ENCODE measurements around the gene AAK1. TPM values are rescaled to one million over a fixed set of nuclear protein-coding genes. Genes with fewer than 3 reads are reported as not detected.
"Not testable (repeated sequence)": the region's sequence is repeated elsewhere in the genome, so short reads cannot be mapped to it uniquely, and the experiment has no call there.

Gene AAK1
- polyA plus RNA-seq, 4 donors, result 16.1 to 23.9 (median 19.0) TPM

DNA sequence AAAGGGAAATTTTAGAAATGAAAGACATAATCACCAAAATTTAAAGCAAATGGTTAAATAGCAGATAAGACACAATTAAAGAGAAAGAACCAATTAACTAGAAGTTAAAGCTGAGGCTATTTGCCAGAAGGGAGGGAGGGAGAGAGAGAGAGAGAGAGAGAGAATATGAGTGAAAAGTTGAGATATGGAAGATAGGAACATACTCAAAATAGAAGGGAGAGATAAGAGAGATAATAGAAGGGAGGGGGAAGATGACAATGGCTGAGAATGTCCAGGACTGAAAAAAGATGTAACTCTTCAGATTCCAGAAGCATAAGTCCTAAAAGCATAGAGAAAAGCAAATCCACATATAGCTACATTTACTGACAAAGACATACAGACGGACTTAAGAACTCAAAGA, 17.1 kb upstream of the AAK1 start:
- no peak for DNase-seq (ENCODE audit: low read depth in 4 of 4, low spot score in 3 of 4)

DNA sequence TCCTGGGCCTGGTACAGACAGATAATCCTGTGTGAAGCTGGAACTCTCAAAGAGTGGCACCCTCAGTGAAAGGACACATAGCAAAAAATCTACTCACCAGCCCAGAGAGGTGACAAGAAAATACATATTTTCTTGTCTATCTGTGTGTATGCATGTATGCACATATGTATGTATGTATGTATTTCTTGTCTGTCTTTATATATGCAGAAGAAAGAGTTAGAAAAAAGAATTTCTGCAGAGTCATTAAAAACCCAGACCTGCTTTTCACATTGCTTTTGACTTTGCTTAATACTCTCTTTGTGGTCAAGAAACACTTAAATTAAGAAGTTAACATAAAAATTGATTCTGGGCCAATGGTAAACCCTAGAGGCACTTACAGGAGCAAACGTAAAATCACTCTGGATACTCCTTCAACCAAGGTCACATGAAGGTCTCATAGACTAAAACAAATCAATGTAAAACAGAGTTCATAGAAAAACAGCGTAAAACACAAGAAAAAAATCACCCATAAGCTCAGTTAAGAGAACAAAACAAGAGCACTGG, 16.5 kb upstream of the AAK1 start:
- DNase-seq (ENCODE audit: low read depth in 4 of 4, low spot score in 3 of 4), result no peak

DNA sequence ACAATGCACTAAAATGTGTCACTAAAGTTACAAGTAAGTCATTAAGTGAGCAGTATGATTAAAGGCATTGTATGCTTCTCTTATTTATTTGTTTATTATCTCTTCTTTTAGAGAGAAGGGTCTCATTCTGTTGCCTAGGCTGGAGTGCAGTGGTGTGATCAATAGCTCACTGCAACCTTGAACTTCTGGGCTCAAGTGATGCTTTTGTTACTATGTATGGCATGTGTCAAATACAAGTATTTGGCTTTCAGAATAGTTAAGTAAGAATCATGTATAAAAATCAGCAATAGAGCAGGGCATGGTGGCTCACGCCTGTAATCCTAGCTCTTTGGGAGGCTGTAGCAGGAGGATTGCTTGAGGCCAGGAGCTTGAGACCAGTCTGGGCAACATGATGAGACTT, 15.8 kb upstream of the AAK1 start:
- no peak for DNase-seq (ENCODE audit: low read depth in 4 of 4, low spot score in 3 of 4)

DNA sequence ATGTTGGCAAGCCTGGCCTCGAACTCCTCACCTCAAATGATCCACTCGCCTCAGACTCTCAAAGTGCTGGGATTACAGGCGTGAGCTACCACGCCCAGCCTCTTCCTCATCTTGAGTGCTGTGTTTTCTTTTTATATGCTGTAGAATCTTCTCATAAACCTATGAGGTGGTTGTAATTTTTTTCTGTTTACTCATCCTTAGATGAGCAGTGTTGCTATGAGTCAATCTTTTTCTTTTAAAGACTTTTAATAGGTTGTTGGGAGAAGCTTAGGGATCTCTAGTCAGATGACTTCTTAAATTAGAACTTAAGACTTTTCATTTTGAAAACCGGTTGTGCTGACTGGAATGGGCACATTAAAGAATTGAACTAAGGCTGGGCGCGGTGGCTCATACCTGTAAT, 8.7 kb upstream of the AAK1 start:
- no peak for DNase-seq (ENCODE audit: low read depth in 4 of 4, low spot score in 3 of 4)

DNA sequence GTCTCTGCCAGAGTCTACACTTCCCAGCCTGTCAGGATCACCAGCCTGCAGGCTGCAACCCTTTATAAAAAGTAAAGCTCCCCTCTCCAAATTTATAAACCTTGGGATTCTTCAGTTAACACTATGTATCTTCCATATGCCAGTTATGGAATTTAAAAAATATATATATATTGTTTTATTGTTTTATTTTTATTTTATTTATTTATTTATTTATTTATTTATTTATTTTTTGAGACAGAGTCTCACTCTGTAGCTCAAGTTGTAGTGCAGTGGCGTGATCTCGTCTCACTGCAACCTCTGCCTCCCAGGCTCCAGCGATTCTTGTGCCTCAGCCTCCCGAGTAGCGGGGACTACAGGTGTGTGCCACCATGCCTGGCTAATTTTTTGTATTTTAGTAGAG, 3.7 kb upstream of the AAK1 start:
- DNase-seq (ENCODE audit: low read depth in 4 of 4, low spot score in 3 of 4), result not testable (repeated sequence)

DNA sequence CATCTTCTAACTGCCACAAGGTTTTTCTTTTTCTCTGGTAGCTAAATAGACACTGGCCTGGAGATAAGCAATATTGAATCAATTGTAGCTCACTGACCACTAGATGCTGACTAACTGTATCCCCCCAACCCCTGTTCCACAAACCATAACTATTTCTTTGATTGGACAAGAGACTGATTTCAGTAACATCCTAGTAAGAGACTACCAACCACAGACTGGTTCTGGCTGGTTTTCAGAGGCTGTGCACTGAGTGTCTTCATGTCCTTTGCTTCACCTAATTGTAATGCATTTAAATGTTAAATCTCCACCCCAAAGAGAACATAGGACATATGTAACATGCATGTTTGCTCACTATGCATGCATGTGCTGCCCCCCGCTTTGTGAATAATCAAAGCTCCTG, 3.2 kb upstream of the AAK1 start:
- no peak for DNase-seq (ENCODE audit: low read depth in 4 of 4, low spot score in 3 of 4)

DNA sequence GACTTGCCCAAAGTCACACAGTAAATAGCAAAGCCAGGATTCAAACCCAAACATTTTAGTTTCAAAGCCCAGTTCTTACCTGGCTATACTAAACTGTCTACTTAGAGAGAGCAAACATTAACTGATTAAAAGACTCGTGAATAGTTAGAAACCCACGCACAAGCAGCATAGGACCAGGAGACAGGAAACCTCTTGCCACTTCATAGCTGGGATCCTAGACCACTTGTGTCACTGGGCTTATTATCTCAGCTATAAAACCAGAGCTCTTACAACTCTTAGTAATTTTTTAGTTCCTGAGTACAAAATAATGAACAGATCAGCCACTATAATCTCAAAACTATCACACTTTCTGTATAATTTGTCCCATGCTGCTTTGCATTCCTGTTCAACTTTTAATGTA, 2.4 kb upstream of the AAK1 start:
- DNase-seq (ENCODE audit: low read depth in 4 of 4, low spot score in 3 of 4), result no peak

DNA sequence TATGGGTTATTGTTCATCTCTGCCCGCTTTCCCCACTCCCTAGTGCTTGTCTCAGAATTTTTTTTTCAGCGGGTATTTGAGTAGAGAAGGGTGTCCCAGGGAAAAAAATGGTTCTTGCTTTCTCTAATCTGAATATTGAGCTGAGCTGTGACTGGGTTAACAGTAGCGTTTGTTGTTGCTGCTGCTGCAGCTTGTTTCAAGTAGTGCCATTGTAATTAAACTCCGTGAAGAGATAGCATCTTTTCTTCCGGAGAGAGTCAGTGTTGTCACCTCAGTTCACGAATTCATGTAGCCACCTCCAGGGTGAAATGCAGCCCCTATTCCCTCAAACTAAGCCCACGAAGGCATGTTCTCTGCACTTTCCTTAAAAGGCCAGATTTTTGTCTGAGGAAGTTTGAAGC, 1.5 kb upstream of the AAK1 start:
- no peak for DNase-seq (ENCODE audit: low read depth in 4 of 4, low spot score in 3 of 4)

DNA sequence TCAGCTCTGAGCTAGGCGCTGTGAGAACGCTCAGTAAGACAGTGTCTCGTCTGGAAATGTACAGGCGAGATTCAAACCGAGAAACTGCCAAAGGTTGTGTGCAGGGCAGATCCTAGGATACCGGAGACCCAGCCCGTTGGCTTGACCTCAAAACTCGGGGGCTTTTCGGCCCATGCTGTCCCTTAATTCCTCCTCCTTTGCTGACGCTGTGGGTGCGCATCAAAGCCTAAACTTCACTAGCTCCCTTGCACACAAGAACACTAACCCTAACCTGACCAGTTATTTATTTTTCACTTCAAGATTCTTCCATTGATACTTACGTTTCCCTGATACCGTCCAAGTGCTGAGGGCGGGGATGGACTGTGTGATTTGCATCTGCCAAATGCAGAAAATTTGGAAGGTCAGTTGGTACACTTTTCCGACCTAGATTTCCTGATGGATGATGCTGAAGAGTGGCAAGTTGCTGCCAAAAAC, 1.0 kb upstream of the AAK1 start:
- no peak for DNase-seq (ENCODE audit: low read depth in 4 of 4, low spot score in 3 of 4)

DNA sequence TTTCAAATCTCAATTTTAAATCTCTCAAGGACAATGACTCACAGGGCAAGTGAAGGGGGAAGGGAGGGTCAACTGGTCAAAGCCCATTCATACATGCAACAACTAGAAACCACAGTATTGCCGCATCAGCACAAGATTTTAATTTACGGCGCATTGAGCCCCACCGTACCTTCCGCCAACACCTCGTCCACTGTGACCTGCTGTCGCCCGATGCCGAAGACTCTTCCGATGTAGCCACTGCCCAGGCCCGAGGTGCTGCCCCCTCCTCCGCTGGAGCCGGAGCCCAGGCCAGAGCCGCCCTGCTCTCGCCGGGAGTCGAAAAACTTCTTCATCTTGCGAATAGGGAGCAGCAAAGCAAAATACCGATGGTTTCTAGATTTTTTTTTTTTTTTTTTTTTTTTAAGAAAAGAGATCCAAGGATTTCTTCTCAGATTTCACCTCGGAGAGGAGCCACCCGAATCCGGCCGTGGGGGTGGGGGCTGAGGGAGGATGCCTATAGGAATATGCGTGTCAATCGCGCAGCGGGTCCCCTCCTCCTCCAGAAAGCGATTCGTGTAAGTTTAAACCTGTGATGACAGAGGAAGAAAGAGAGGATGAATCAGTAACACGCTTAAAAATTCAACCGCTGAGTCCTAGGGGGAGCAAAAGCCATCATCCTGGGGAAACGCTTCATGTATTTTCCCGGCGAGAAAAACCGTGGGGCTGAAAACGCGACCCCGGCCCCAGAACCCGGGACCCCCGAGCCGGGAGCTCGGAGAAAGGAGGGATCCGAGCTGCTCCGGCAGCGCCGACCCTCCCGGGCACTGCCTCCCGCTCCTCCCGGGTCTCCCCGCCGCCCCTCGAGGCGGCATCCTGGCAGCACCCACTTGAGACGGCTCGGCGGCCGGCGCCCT, 584 bp downstream of the AAK1 start:
- peak in 1 of 4 donors; percentile 38 for DNase-seq (ENCODE audit: low read depth in 4 of 4, low spot score in 3 of 4)

DNA sequence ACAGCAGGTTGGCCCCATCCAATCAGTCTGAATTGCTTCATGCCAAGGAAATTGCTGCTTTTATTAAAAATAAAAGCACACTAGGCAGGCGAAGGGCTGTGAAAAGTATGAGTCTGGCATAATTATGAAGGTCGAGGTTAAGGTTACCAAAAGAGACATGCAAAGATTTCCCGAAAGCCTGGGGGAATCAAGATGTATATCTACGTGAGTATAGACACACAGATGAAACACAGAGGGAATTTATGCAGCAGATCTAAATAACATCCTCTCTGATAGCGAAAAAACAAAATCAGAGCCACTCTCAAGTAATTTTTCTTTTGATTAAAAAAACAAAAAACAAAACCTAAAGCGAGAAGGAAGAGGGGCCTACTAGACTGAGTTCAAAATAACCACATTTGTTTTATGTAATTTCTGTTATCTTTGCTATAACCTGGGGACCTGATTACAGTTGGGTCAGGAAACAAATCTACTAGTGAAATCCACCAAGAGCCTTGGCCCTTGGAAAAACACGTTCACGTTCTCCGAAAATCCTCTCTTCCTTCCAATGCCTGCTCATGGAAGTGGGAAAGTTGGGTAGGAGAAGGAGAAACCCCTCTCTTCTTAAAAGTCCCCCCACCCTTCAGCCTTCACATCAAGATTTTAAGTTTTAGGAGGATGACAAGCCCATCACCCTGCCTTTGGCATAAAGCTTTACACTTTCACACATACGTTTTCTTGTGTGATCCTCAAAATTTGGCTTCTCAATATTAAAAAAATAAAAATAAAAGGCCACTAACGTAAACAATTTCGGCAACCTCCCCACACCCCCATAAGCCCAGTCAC, 1.4 kb downstream of the AAK1 start:
- no peak for DNase-seq (ENCODE audit: low read depth in 4 of 4, low spot score in 3 of 4)

DNA sequence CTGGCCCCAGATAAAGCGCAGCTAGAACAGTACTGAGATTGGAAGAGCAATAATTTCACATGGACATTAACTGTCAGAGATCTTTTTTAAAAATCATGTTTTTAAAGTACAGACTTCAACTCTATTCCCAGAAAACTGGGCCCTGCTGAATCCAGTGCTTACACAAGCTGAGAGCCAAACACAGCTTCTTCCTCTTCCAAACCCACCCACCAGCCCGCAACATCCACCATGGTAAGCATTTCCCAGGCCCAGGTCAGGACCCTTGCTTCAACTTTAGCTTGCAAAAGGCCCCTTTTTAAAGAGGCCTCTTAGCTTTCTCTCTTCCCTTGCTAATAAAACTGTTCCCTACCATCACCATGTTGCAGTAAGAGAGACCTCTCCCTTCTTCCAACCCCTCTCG, 2.1 kb downstream of the AAK1 start:
- no peak for DNase-seq (ENCODE audit: low read depth in 4 of 4, low spot score in 3 of 4)

DNA sequence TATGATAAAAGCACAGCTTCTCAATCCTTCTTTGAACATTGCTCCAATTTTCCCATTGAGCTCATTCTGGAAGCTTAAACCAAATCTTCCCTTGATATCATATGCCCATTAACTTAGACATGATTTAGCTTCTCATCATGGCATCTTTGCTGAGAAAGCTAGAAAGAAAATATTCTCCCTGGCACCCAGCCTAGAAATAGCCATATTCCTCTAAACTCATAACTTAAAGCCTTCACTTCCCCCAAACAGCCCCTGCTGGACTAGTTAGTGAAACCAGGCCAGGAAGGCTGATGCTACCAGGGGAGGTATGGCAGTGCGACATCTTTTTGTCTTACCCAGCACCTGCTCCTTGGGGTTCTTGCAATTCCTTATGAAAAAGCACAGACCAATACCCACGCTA, 4.3 kb downstream of the AAK1 start:
- no peak for DNase-seq (ENCODE audit: low read depth in 4 of 4, low spot score in 3 of 4)

DNA sequence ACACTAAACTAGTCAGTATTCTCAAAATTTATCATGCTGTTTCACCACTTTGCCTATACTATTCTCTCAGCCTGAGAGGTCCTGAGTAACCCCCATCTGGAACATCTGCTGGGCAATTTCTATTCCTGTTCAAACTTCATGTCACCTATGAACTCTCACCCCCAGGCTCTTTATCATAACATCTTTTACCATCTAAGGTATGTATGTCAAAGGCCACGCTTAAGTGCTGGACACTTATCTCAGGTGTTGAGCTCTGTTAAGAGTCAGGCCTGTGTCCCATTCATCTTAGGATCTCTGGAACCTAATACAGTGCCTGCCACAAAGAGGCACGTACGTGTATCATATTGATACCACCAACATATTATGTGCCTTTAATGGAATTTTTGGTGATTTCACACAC, 4.9 kb downstream of the AAK1 start:
- no peak for DNase-seq (ENCODE audit: low read depth in 4 of 4, low spot score in 3 of 4)

DNA sequence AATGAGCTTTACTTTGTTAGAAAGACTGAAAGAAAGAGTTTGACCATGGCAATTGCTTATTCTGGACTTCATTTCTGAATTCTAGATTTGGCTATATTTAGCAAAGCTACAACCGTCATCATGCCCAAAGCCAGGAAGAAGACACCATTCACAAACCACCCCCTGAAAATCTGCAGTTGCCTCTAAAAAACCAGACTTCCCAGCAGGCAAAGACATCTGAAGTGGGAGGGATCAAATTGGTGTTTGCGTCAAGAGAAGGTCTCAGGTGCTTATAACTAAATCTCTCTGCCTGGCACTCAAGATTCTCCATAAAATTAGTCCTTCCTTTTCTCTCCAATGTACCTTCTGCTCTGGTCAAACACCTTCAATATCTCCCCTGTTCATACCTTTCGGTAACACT, 5.6 kb downstream of the AAK1 start:
- no peak for DNase-seq (ENCODE audit: low read depth in 4 of 4, low spot score in 3 of 4)

DNA sequence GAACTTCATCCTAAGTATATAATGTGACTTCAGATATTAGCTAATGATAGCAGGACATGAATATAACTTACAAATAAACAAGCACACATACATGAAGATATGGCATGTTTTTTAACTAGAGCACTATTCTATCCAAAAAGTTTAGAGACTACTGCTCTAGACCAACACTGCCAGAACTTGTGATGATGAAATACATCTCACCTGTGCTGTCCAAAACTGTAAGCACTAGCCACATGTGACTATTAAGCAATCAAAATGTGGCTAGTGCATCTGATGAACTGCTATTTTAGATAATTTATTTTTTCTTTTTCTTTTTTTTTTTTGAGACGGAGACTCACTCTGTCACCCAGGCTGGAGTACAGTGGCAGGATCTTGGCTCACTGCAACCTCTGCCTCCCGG, 7.1 kb downstream of the AAK1 start:
- no peak for DNase-seq (ENCODE audit: low read depth in 4 of 4, low spot score in 3 of 4)

DNA sequence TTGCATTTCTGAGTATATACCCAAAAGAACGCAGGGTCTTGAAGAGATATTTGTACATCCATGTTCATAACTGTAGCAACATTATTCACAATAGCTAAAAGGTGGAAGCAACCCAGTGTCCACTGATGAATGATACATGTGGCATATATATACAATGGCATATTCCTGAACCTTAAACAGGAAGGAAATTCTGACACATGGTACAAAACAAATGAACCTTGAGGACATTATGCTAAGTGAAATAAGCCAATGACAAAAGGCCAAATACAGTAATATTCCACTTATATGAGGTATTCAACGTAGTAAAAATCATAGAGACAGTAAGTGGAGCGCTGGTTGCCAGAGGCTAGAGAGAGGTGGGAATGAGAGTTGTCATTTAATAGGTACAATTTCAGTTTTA, 8.1 kb downstream of the AAK1 start:
- no peak for DNase-seq (ENCODE audit: low read depth in 4 of 4, low spot score in 3 of 4)

DNA sequence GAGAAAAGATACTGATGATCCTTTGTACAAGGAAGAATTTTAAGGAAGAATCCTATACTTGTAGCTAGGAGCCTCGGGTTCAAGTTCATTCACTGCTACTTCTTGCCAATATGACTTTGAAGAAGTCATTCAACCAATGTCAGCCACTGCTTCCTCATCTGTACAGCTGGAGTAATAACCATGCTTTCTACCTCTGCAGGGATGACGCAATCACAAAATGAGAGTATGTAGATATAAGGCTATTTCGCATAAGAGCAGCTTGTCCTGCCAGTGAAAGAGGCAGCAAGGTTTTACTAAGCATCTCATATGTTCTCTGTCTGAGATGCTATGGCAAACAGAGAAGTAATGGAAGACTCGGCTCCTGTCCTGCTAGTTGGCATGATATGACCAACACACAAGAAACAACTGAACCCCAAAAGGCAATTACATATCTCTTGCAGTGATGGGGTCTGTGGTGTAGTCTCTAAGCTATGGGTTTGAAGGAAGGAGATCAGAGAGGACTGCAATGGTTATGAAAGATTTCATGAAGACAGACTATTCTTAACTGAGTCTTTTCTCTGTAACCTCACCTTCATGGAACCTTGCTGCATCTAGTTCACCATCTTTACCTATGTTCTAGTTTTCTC, 9.2 kb downstream of the AAK1 start:
- DNase-seq (ENCODE audit: low read depth in 4 of 4, low spot score in 3 of 4), result no peak

DNA sequence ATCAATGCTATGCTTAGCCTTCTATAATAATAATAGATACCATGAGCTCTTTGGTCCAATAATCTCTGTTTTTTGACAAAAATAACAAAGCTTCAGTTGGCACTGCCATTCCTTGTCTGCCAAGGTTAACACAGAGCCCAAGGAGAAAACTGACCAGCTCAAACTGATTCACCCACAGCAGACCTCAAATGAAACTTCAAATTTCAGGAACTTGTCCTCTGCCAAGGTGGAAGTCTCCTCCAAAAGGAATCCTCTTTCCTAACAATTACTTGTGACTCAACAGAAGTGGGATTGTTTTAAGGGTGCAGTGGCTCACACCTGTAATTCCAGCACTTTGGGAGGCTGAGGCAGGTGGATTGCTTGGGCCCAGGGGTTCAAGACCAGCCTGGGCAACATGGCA, 12.1 kb downstream of the AAK1 start:
- DNase-seq (ENCODE audit: low read depth in 4 of 4, low spot score in 3 of 4), result no peak

DNA sequence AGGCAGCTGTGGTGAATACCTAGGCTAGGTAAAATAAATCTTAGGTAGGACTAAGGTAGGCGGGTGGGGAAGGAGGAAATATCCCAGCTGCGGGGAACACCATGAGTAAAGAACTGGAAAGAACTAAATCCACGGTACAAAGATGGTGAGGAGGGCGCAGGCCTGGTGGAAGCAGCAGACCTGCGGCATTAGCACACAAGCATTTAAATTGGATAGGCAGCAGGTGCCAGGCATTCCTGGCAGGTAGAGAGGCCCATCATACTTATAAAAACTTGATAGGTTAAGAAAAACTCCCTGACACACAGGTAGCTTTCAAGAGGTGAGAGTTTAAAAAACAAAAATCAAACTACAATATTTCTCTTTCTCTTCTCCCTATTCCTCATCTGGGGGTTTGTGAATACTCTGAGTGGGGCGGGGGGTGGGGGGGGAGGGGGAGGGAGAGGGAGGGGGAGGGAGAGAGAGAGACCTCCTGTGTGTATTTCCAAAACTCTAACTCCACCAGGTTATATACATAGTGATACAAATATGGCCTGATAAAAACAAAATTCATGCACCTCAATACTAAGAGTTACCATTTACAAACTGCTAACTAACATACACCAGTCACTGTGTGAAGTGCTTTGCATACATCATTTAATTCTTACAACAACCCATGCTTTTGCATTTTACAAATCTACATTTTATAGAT, 13.5 kb downstream of the AAK1 start:
- DNase-seq (ENCODE audit: low read depth in 4 of 4, low spot score in 3 of 4), result no peak

Data from right renal pelvis (tissue), 4 donors.